Endodermal cell (in vitro differentiated cells): ENCODE data around the gene PRKCI. TPM values are rescaled to one million over a fixed set of nuclear protein-coding genes. Genes with fewer than 3 reads are reported as not detected.

Experiments used
- DNase-seq: peaks from one replicate; pipeline ENCODE4 v3.0.0-alpha.2; 2017
- H3K27ac ChIP-seq: 2 replicates; pipeline ENCODE4 v1.5.1; 2013; ENCODE audit warnings: mild to moderate bottlenecking, low read depth, low read length, moderate library complexity
- H3K27me3 ChIP-seq: 2 replicates; pipeline ENCODE4 v1.6.1; 2013; ENCODE audit warnings: mild to moderate bottlenecking, low read length, moderate library complexity; ENCODE audit not compliant: insufficient read depth, control insufficient read depth, poor library complexity, severe bottlenecking
- H3K36me3 ChIP-seq: 2 replicates; pipeline ENCODE4 v1.7.0; 2013; ENCODE audit warnings: mild to moderate bottlenecking, low read length, moderate library complexity; ENCODE audit not compliant: control insufficient read depth, insufficient read depth
- H3K4me1 ChIP-seq: one replicate; pipeline ENCODE4 v1.7.0; 2013; ENCODE audit warnings: low read length; ENCODE audit not compliant: control insufficient read depth, insufficient read depth
- H3K4me3 ChIP-seq: 2 replicates; pipeline ENCODE4 v1.5.1; 2013; ENCODE audit warnings: mild to moderate bottlenecking, low read length, moderate library complexity
- H3K9ac ChIP-seq: 2 replicates; pipeline ENCODE4 v1.6.1; 2013; ENCODE audit warnings: mild to moderate bottlenecking, low read length, moderate library complexity; ENCODE audit not compliant: poor library complexity, severe bottlenecking; ENCODE audit errors: extremely low read depth
- H3K9me3 ChIP-seq: 2 replicates; pipeline ENCODE4 v1.6.1; 2013; ENCODE audit warnings: mild to moderate bottlenecking, low read length, moderate library complexity; ENCODE audit not compliant: control insufficient read depth
- H3K27ac Mint-ChIP-seq: 2 replicates; pipeline ENCODE4 v1.8.0; 2020; ENCODE audit warnings: mixed read lengths
- H3K27me3 Mint-ChIP-seq: 2 replicates; pipeline ENCODE4 v1.8.0; 2021; ENCODE audit warnings: mild to moderate bottlenecking, mixed read lengths; ENCODE audit not compliant: insufficient read depth
- H3K36me3 Mint-ChIP-seq: 2 replicates; pipeline ENCODE4 v1.8.0; 2020; ENCODE audit warnings: low read depth, mixed read lengths
- H3K4me1 Mint-ChIP-seq: 2 replicates; pipeline ENCODE4 v1.8.0; 2020; ENCODE audit warnings: mixed read lengths
- H3K4me3 Mint-ChIP-seq: 2 replicates; pipeline ENCODE4 v1.8.0; 2020; ENCODE audit warnings: mild to moderate bottlenecking, moderate library complexity, mixed read lengths
- H3K9me3 Mint-ChIP-seq: 2 replicates; pipeline ENCODE4 v1.8.0; 2020; ENCODE audit warnings: mild to moderate bottlenecking, mixed read lengths
- WGBS, 2 experiments: methylation state at CpG; one replicate each; pipeline versions ENCODE4 v1.1.5 to v1.1.7; 2013; ENCODE audit warnings: missing lambda C conversion rate in 2 of 2, mixed read lengths in 1 of 2; ENCODE audit not compliant: insufficient coverage in 1 of 2, insufficient read length in 1 of 2; 5-methylcytosine and 5-hydroxymethylcytosine counted together
- total RNA-seq, 2 donors: library from RNA; stranded (reverse); fragmentation: NEBNext Ultra II Directional in 1 of 2; extraction: Animal tissue kit (Norgen Biotek cat#: 25700) in 1 of 2; gene quantifications; 2 replicates in 1 of 2; 3 replicates in 1 of 2; pipeline ENCODE4 v1.2.1, GENCODE V29; 2021
- TF ChIP-seq, protein P1 (sequence below): fragments of 200-600 bp; sonication (generic); conservative IDR thresholded peaks from 2 replicates; pipeline ENCODE4 v1.5.0; 2021; ENCODE audit warnings: antibody characterized with exemption, mild to moderate bottlenecking

PRKCI gene
- total RNA-seq, 2 donors from 2014 or later = 81.9 to 103 TPM

DNA sequence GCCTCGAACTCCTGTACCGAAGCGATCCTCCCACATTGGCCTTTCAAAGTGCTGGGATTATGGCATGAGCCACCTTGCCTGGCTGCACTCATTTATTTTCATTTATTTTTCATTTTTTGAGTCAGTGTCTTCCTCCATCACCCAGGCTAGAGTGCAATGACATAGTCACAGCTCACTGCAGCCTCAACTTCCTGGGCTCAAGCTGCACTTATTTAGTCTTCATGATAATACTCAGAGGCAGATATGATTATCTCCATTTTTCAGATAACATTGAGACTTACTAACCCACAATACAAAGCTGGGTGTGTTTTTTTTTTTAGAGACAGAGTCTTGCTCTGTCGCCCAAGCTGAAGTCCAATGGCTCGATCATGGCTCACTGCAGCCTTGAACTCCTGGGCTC lies 10.0 kb downstream of the PRKCI start:
- no peak overlapping the region for H3K4me3 ChIP-seq
- Mint-ChIP-seq H3K4me3 (no peak overlapping the region), H3K4me1 (peaks cover 3% of the 10 kb centered on the region), H3K36me3 (peaks cover 18% of the 10 kb centered on the region), H3K9me3 (no peaks in the 10 kb centered on the region), H3K27me3 (no peaks in the 10 kb centered on the region), H3K27ac (no peak overlapping the region)
- H3K27ac ChIP-seq = no peak overlapping the region
- DNase-seq = no peak
- no peaks in the 10 kb centered on the region for H3K27me3 ChIP-seq
- WGBS, 2 experiments = 94 to 100% methylated on average over 5 of the region's 5 CpGs
- no peaks in the 10 kb centered on the region for H3K9me3 ChIP-seq
- TF ChIP-seq, protein P1, sequence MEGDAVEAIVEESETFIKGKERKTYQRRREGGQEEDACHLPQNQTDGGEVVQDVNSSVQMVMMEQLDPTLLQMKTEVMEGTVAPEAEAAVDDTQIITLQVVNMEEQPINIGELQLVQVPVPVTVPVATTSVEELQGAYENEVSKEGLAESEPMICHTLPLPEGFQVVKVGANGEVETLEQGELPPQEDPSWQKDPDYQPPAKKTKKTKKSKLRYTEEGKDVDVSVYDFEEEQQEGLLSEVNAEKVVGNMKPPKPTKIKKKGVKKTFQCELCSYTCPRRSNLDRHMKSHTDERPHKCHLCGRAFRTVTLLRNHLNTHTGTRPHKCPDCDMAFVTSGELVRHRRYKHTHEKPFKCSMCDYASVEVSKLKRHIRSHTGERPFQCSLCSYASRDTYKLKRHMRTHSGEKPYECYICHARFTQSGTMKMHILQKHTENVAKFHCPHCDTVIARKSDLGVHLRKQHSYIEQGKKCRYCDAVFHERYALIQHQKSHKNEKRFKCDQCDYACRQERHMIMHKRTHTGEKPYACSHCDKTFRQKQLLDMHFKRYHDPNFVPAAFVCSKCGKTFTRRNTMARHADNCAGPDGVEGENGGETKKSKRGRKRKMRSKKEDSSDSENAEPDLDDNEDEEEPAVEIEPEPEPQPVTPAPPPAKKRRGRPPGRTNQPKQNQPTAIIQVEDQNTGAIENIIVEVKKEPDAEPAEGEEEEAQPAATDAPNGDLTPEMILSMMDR = no peak
- H3K4me1 ChIP-seq = peaks cover 2% of the 10 kb centered on the region
- H3K9ac ChIP-seq = no peak overlapping the region
- H3K36me3 ChIP-seq = peaks cover 21% of the 10 kb centered on the region

GRCh38 chr3:170233530-170233929 lies 11.3 kb downstream of the PRKCI start:
- Mint-ChIP-seq H3K27me3 (no peaks in the 10 kb centered on the region), H3K4me3 (no peak overlapping the region), H3K27ac (no peak overlapping the region), H3K9me3 (no peaks in the 10 kb centered on the region), H3K36me3 (peaks cover 27% of the 10 kb centered on the region), H3K4me1 (peaks cover 3% of the 10 kb centered on the region)
- DNase-seq = no peak
- H3K27me3 ChIP-seq = no peaks in the 10 kb centered on the region
- 95 to 100% methylated on average over 1 to 6 of the region's 6 CpGs for WGBS, 2 experiments
- TF ChIP-seq, protein P1 = no peak
- no peaks in the 10 kb centered on the region for H3K9me3 ChIP-seq
- peaks cover 27% of the 10 kb centered on the region for H3K36me3 ChIP-seq
- no peak overlapping the region for H3K9ac ChIP-seq
- peaks cover 2% of the 10 kb centered on the region for H3K4me1 ChIP-seq
- H3K4me3 ChIP-seq = no peak overlapping the region
- H3K27ac ChIP-seq = no peak overlapping the region

GRCh38 chr3:170240142-170240541 lies 17.9 kb downstream of the PRKCI start:
- H3K9me3 ChIP-seq = no peaks in the 10 kb centered on the region
- WGBS, 2 experiments = 92 to 100% methylated on average over 1 of the region's 1 CpG

More at GRCh38 chr3:170240142-170240541, 17.9 kb downstream of the PRKCI start:
- H3K36me3 Mint-ChIP-seq = peaks cover 46% of the 10 kb centered on the region
- TF ChIP-seq, protein P1 = no peak
- peak overlapping the region; percentile 10 for H3K27ac Mint-ChIP-seq
- H3K4me1 Mint-ChIP-seq = peaks cover 18% of the 10 kb centered on the region
- Histone ChIP-seq H3K9ac (no peak overlapping the region), H3K36me3 (peaks cover 39% of the 10 kb centered on the region), H3K27ac (no peak overlapping the region), H3K27me3 (no peaks in the 10 kb centered on the region), H3K4me1 (peaks cover 5% of the 10 kb centered on the region), H3K4me3 (no peak overlapping the region)
- no peaks in the 10 kb centered on the region for H3K27me3 Mint-ChIP-seq
- no peak for DNase-seq
- no peak overlapping the region for H3K4me3 Mint-ChIP-seq
- no peaks in the 10 kb centered on the region for H3K9me3 Mint-ChIP-seq
